GM23338 (cell line): ENCODE results near the gene SLC2A1.

Experiments
- CTCF ChIP-seq, 2 experiments: fragments of 200-600 bp in 1 of 2; sonication (generic) in 1 of 2; conservative IDR thresholded peaks; 2 replicates each; pipeline versions ENCODE4 v1.5.1 to v1.6.1; 2016 to 2017; ENCODE audit warnings: antibody characterized with exemption in 2 of 2, low read depth in 2 of 2, mild to moderate bottlenecking in 2 of 2, moderate library complexity in 1 of 2
- EZH2 ChIP-seq: fragments of 200-600 bp; sonication (generic); IDR thresholded peaks from one replicate; pipeline ENCODE4 v1.8.0; 2017; ENCODE audit warnings: antibody characterized with exemption, mild to moderate bottlenecking, low read depth; ENCODE audit not compliant: unreplicated experiment
- EZH2phosphoT487 ChIP-seq: fragments of 200-600 bp; sonication (generic); IDR thresholded peaks from one replicate; pipeline ENCODE4 v1.8.1; 2018; ENCODE audit warnings: antibody characterized with exemption; ENCODE audit not compliant: unreplicated experiment
- JUNB ChIP-seq: IDR thresholded peaks from one replicate; pipeline ENCODE4 v1.6.1; 2016; ENCODE audit warnings: antibody characterized with exemption; ENCODE audit not compliant: unreplicated experiment
- POLR2AphosphoS5 ChIP-seq: IDR thresholded peaks from 2 replicates; pipeline ENCODE4 v1.6.1; 2016; ENCODE audit warnings: antibody characterized with exemption, low read depth

GRCh38 chr1:43002766-43003165 lies 44.1 kb upstream of the SLC2A1 start:
- TF ChIP-seq CTCF (conservative IDR thresholded peaks at IDR 0.05; ENCODE audit: low read depth in 2 of 2) (no peak), EZH2 (no peak), POLR2AphosphoS5 (no peak), EZH2phosphoT487 (no peak), JUNB (no peak)
